Measurements from ENCODE around the gene SMNDC1. TPM values are rescaled to one million over a fixed set of nuclear protein-coding genes. Genes with fewer than 3 reads are reported as not detected.
A peak's percentile ranks its signal among the peaks of the same experiment; 100 is the strongest.

SMNDC1 gene
- polyA plus RNA-seq, 2 of the 4 experiments (the other 2 are of a cell fraction) = 27.5 to 40.2 TPM

DNA sequence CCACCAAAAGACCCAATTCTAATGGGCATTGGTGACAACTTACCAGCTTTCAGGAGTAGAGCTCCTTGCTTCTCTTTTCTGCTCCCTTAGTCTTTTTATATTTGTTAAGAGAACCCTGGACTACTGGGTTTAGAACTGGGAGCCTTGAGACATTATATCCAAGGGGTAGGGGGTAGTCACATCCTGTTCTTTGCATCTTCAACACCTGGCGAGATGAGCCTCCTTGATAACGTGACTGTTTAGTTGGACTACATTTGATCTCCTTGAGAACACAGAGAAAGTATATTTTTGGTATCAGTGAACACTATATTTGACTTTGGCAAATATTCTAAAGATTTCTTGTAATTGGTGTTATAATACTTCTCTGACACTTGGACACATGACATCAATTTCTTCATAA, 9.0 kb upstream of the SMNDC1 start:
- peak overlapping the region; percentile 76 to 84 for H3K27ac ChIP-seq
- no peak overlapping the region for H3K4me3 ChIP-seq
- CTCF ChIA-PET = interaction anchor here (0.9 to 2.3 kb wide), 7 partner anchors 12 to 286 kb away, joined by 3 to 13 read pairs (median 3); no protein-coding TSS in a partner anchor
- no peak for DNase-seq (ENCODE audit: low read depth in 1 of 2, low spot score in 1 of 2)
- no peak for FAIRE-seq
- TF ChIP-seq RCOR1 (IDR thresholded peaks at IDR 0.05; ENCODE audit: low read depth, low read length) (no peak), EHMT2 (IDR thresholded peaks at IDR 0.05; ENCODE audit: low read depth) (no peak), JUN (IDR thresholded peaks at IDR 0.05) (no peak), NFE2L2 (conservative IDR thresholded peaks at IDR 0.05; ENCODE audit: low read length) (no peak), SREBF2 (IDR thresholded peaks at IDR 0.05) (no peak), SMC3 (IDR thresholded peaks at IDR 0.05) (no peak)
- TF ChIP-seq, protein P1, sequence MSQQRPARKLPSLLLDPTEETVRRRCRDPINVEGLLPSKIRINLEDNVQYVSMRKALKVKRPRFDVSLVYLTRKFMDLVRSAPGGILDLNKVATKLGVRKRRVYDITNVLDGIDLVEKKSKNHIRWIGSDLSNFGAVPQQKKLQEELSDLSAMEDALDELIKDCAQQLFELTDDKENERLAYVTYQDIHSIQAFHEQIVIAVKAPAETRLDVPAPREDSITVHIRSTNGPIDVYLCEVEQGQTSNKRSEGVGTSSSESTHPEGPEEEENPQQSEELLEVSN (IDR thresholded peaks at IDR 0.05; ENCODE audit: borderline replicate concordance, low read depth) = no peak
- TF ChIP-seq, protein P2, sequence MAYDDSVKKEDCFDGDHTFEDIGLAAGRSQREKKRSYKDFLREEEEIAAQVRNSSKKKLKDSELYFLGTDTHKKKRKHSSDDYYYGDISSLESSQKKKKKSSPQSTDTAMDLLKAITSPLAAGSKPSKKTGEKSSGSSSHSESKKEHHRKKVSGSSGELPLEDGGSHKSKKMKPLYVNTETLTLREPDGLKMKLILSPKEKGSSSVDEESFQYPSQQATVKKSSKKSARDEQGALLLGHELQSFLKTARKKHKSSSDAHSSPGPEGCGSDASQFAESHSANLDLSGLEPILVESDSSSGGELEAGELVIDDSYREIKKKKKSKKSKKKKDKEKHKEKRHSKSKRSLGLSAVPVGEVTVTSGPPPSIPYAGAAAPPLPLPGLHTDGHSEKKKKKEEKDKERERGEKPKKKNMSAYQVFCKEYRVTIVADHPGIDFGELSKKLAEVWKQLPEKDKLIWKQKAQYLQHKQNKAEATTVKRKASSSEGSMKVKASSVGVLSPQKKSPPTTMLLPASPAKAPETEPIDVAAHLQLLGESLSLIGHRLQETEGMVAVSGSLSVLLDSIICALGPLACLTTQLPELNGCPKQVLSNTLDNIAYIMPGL (CRISPR knock-in tag; IDR thresholded peaks at IDR 0.05; ENCODE audit: borderline replicate concordance) = no peak
- TF ChIP-seq, protein P3, sequence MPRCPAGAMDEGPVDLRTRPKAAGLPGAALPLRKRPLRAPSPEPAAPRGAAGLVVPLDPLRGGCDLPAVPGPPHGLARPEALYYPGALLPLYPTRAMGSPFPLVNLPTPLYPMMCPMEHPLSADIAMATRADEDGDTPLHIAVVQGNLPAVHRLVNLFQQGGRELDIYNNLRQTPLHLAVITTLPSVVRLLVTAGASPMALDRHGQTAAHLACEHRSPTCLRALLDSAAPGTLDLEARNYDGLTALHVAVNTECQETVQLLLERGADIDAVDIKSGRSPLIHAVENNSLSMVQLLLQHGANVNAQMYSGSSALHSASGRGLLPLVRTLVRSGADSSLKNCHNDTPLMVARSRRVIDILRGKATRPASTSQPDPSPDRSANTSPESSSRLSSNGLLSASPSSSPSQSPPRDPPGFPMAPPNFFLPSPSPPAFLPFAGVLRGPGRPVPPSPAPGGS (IDR thresholded peaks at IDR 0.05) = no peak
- no peak for ATAC-seq
- H3K4me2 ChIP-seq = no peak overlapping the region
- no peaks in the 10 kb centered on the region for H3K9me3 ChIP-seq
- peaks cover 45% of the 10 kb centered on the region for H3K4me1 ChIP-seq
- POLR2A ChIA-PET = no interaction called here
- 74% methylated on average over 2 of the region's 2 CpGs for WGBS (ENCODE audit: missing lambda C conversion rate)

DNA sequence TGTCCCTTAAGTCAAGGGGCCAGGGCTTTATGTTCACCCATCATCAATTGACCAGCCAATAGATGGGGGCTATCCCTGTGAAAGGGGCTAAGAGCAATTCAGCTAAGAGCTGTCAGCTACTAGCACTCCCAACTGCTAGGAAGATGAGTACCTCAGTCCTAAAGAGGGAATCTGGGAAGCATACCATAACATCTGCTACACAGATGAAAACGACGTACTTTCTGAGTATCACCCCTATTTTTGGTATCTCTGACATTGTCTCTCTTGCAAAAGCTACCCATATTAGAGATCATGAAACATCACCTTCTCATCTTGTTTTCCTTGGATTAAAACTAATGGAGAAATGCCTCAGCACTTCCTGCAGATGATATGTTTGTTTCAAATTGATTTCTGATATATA, 7.5 kb upstream of the SMNDC1 start:
- ChIA-PET CTCF (interaction anchor here (0.7 to 1.9 kb wide), 22 partner anchors 12 to 369 kb away, joined by 3 to 16 read pairs (median 4); no protein-coding TSS in a partner anchor), POLR2A (interaction anchor here (1.0 kb wide), 1 partner anchor 234 kb away, joined by 3 read pairs; no protein-coding TSS in a partner anchor)
- WGBS (ENCODE audit: missing lambda C conversion rate) = 68% methylated on average over 2 of the region's 2 CpGs

More for the DNA sequence above, 7.5 kb upstream of the SMNDC1 start:
- peak overlapping the region; percentile 76 to 84 for H3K27ac ChIP-seq
- ATAC-seq (peak; percentile 10 to 23; a peak in 3 of 6 replicates), DNase-seq (ENCODE audit: low read depth in 1 of 2, low spot score in 1 of 2) (no peak), FAIRE-seq (peak; percentile 70)
- peak overlapping the region; percentile 49 for H3K4me2 ChIP-seq
- H3K9me3 ChIP-seq = no peaks in the 10 kb centered on the region
- no peak for TF ChIP-seq SREBF2 (IDR thresholded peaks at IDR 0.05)
- TF ChIP-seq HOXA7 (CRISPR knock-in tag; IDR thresholded peaks at IDR 0.05) = no peak
- TF ChIP-seq HOXB5 (CRISPR knock-in tag; IDR thresholded peaks at IDR 0.05) = no peak
- no peak for TF ChIP-seq RFX5 (IDR thresholded peaks at IDR 0.05)
- no peak for TF ChIP-seq CEBPB (IDR thresholded peaks at IDR 0.05)
- TF ChIP-seq, protein P4, sequence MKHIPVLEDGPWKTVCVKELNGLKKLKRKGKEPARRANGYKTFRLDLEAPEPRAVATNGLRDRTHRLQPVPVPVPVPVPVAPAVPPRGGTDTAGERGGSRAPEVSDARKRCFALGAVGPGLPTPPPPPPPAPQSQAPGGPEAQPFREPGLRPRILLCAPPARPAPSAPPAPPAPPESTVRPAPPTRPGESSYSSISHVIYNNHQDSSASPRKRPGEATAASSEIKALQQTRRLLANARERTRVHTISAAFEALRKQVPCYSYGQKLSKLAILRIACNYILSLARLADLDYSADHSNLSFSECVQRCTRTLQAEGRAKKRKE (CRISPR knock-in tag; IDR thresholded peaks at IDR 0.05; ENCODE audit: low read depth) = no peak
- TF ChIP-seq, protein P5, sequence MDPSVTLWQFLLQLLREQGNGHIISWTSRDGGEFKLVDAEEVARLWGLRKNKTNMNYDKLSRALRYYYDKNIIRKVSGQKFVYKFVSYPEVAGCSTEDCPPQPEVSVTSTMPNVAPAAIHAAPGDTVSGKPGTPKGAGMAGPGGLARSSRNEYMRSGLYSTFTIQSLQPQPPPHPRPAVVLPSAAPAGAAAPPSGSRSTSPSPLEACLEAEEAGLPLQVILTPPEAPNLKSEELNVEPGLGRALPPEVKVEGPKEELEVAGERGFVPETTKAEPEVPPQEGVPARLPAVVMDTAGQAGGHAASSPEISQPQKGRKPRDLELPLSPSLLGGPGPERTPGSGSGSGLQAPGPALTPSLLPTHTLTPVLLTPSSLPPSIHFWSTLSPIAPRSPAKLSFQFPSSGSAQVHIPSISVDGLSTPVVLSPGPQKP (IDR thresholded peaks at IDR 0.05; ENCODE audit: low read depth, low read length) = no peak
- TF ChIP-seq, protein P1 (IDR thresholded peaks at IDR 0.05; ENCODE audit: borderline replicate concordance, low read depth) = no peak
- TF ChIP-seq CBX8 (IDR thresholded peaks at IDR 0.05) = no peak
- TF ChIP-seq HDAC2 (IDR thresholded peaks at IDR 0.05) = no peak
- TF ChIP-seq ZNF302 (CRISPR knock-in tag; IDR thresholded peaks at IDR 0.05) = no peak
- TF ChIP-seq HEYL (CRISPR knock-in tag; IDR thresholded peaks at IDR 0.05) = no peak
- no peak overlapping the region for H3K4me3 ChIP-seq
- peaks cover 51% of the 10 kb centered on the region for H3K4me1 ChIP-seq
